MCF 10A (cell line): ENCODE data around the gene SUPT4H1. TPM values are rescaled to one million over a fixed set of nuclear protein-coding genes. Genes with fewer than 3 reads are reported as not detected.

Experiments used
- BruUV-seq: library from RNA; stranded (reverse); fragments of 400-500 nt; replicated peaks from 2 replicates; lab custom pipeline; 2021; lab: Mats Ljungman, UMichigan
- CTCF ChIA-PET: fragments of 300-600 bp; sonication (Branson Sonifier 250); formaldehyde crosslinking; extraction: SDS; loops from one replicate; lab custom pipeline; 2021; ENCODE audit warnings: antibody characterized with exemption, inconsistent platforms; lab: Yijun Ruan, JAX
- POLR2A ChIA-PET: fragments of 300-600, 350-650 bp; sonication (Branson Sonifier 250); formaldehyde crosslinking; extraction: SDS; loops from one replicate; lab custom pipeline; 2020; ENCODE audit warnings: antibody characterized with exemption, inconsistent platforms; lab: Yijun Ruan, JAX
- DNase-seq: peaks from one replicate; pipeline ENCODE4 v3.0.0-alpha.2; 2018; ENCODE audit not compliant: unreplicated experiment
- H3K27ac Mint-ChIP-seq: one replicate; pipeline ENCODE4 v1.8.0; 2022; ENCODE audit warnings: mild to moderate bottlenecking, low read depth, mixed read lengths; ENCODE audit not compliant: unreplicated experiment
- H3K27me3 Mint-ChIP-seq: one replicate; pipeline ENCODE4 v1.8.0; 2022; ENCODE audit warnings: mixed read lengths; ENCODE audit not compliant: insufficient read depth, unreplicated experiment
- H3K36me3 Mint-ChIP-seq: one replicate; pipeline ENCODE4 v1.8.0; 2022; ENCODE audit warnings: mild to moderate bottlenecking, moderate library complexity, mixed read lengths; ENCODE audit not compliant: insufficient read depth, unreplicated experiment
- H3K4me1 Mint-ChIP-seq: one replicate; pipeline ENCODE4 v1.8.0; 2022; ENCODE audit warnings: mixed read lengths; ENCODE audit not compliant: insufficient read depth, unreplicated experiment
- H3K4me3 Mint-ChIP-seq: one replicate; pipeline ENCODE4 v1.8.0; 2022; ENCODE audit warnings: mild to moderate bottlenecking, moderate library complexity, mixed read lengths; ENCODE audit not compliant: unreplicated experiment
- H3K9me3 Mint-ChIP-seq: one replicate; pipeline ENCODE4 v1.8.0; 2022; ENCODE audit warnings: mixed read lengths; ENCODE audit not compliant: unreplicated experiment
- CTCF ChIP-seq: fragments of 200-600 bp; IDR thresholded peaks from one replicate; pipeline ENCODE4 v1.8.0; 2022; ENCODE audit warnings: antibody characterized with exemption, mild to moderate bottlenecking; ENCODE audit not compliant: unreplicated experiment
- intact Hi-C: fragments of 100-400 bp; cut with micrococcal nuclease; formaldehyde crosslinking; loops from 2 replicates; pipeline ENCODE4 v1.14.1; 2022
- total RNA-seq: library from RNA; stranded (reverse); gene quantifications from 2 replicates; pipeline ENCODE4 v1.2.3, GENCODE V29; 2022

Gene SUPT4H1
- total RNA-seq, 1 experiment from 2014 or later = 63.4 TPM

GRCh38 chr17:58305626-58306025, 46.4 kb downstream of the SUPT4H1 start:
- intact Hi-C loops = no loop called here
- Mint-ChIP-seq H3K9me3 (no peaks in the 10 kb centered on the region), H3K4me1 (no peaks in the 10 kb centered on the region), H3K4me3 (no peak overlapping the region), H3K27me3 (peaks cover 38% of the 10 kb centered on the region), H3K36me3 (no peaks in the 10 kb centered on the region), H3K27ac (no peak overlapping the region)
- BruUV-seq = no TSS peak
- no peak for TF ChIP-seq CTCF
- DNase-seq = no peak
- ChIA-PET CTCF (interaction anchor here (0.5 to 1.6 kb wide), 4 partner anchors 11 to 177 kb away, joined by 3 to 5 read pairs (median 4); no protein-coding TSS in a partner anchor), POLR2A (no interaction called here)

GRCh38 chr17:58304750-58305486, 47.1 kb downstream of the SUPT4H1 start:
- H3K9me3 Mint-ChIP-seq = no peaks in the 10 kb centered on the region
- TF ChIP-seq CTCF = no peak
- no peaks in the 10 kb centered on the region for H3K36me3 Mint-ChIP-seq
- no peak overlapping the region for H3K27ac Mint-ChIP-seq
- no peak for DNase-seq
- POLR2A ChIA-PET = no interaction called here
- H3K4me1 Mint-ChIP-seq = no peaks in the 10 kb centered on the region
- no peak overlapping the region for H3K4me3 Mint-ChIP-seq
- no TSS peak for BruUV-seq
- CTCF ChIA-PET = interaction anchor here (1.2 to 2.4 kb wide), 5 partner anchors 12 to 162 kb away, joined by 3 to 20 read pairs (median 4); no protein-coding TSS in a partner anchor
- intact Hi-C loops = loop anchor here (1.0 kb wide), 1 partner anchor 142 kb away; no protein-coding TSS in a partner anchor
- peaks cover 45% of the 10 kb centered on the region for H3K27me3 Mint-ChIP-seq

- CTCF ChIA-PET = interaction anchor here (1.2 to 2.4 kb wide), 5 partner anchors 13 to 163 kb away, joined by 3 to 20 read pairs (median 4); no protein-coding TSS in a partner anchor
- Mint-ChIP-seq H3K27ac (no peak overlapping the region), H3K9me3 (no peaks in the 10 kb centered on the region), H3K4me1 (no peaks in the 10 kb centered on the region), H3K4me3 (no peak overlapping the region), H3K27me3 (peaks cover 53% of the 10 kb centered on the region), H3K36me3 (no peaks in the 10 kb centered on the region)
- TF ChIP-seq CTCF = peak; percentile 53
- intact Hi-C loops = loop anchor here (1.0 kb wide), 1 partner anchor 143 kb away; no protein-coding TSS in a partner anchor
- BruUV-seq = no TSS peak
- peak; percentile 58 for DNase-seq
- POLR2A ChIA-PET = no interaction called here
These were observed 47.8 kb downstream of the SUPT4H1 start for GRCh38 chr17:58303971-58304749.
